GM18502 (cell line): ENCODE measurements around the gene SERPINA3.

ENCODE experiments used
- ATAC-seq: cut with Tn5 transposase; IDR thresholded peaks from one replicate; pipeline ENCODE4 v1.9.1; 2021; ENCODE audit warnings: mild to moderate bottlenecking; ENCODE audit not compliant: unreplicated experiment, poor library complexity

SERPINA3 gene

GRCh38 chr14:94611179-94611578 is 1.0 kb upstream of the SERPINA3 start:
- no peak for ATAC-seq

- no peak for ATAC-seq
These were observed 676 bp downstream of the SERPINA3 start for GRCh38 chr14:94612580-94613554.

GRCh38 chr14:94613720-94614644 is 1.8 kb downstream of the SERPINA3 start:
- ATAC-seq: no peak

- ATAC-seq: no peak
These were observed 2.6 kb downstream of the SERPINA3 start for GRCh38 chr14:94614802-94615201.

GRCh38 chr14:94615254-94615653 is 3.1 kb downstream of the SERPINA3 start:
- no peak for ATAC-seq

- no peak for ATAC-seq
These were observed 3.8 kb downstream of the SERPINA3 start for GRCh38 chr14:94615823-94616570.

- ATAC-seq: no peak
These were observed 5.3 kb downstream of the SERPINA3 start for GRCh38 chr14:94617366-94617941.

GRCh38 chr14:94617988-94618822 is 6.0 kb downstream of the SERPINA3 start:
- ATAC-seq: no peak

- no peak for ATAC-seq
These were observed 7.1 kb downstream of the SERPINA3 start for GRCh38 chr14:94619297-94619696.

- no peak for ATAC-seq
These were observed 8.4 kb downstream of the SERPINA3 start for GRCh38 chr14:94620597-94620996.

- ATAC-seq: no peak
These were observed 9.4 kb downstream of the SERPINA3 start for GRCh38 chr14:94621358-94622134.

- no peak for ATAC-seq
These were observed 10.6 kb downstream of the SERPINA3 start for GRCh38 chr14:94622653-94623421.

- ATAC-seq: no peak
These were observed 11.2 kb downstream of the SERPINA3 start for GRCh38 chr14:94623422-94623809.

- no peak for ATAC-seq
These were observed 11.8 kb downstream of the SERPINA3 start for GRCh38 chr14:94623856-94624499.

GRCh38 chr14:94624537-94625352 is 12.6 kb downstream of the SERPINA3 start:
- ATAC-seq: no peak

GRCh38 chr14:94625353-94625635 is 13.1 kb downstream of the SERPINA3 start:
- no peak for ATAC-seq
